RCC 7860 (cell line): Measurements from ENCODE around the gene OLIG1.

Source experiments
- DNase-seq: peaks from one replicate; pipeline ENCODE4 v3.0.0-alpha.2; 2015; ENCODE audit warnings: low spot score
- FAIRE-seq: peaks from 2 replicates; lab custom pipeline; 2012; peaks lifted over from hg19 to GRCh38; lab: Jason Lieb, UNC

OLIG1 gene

GRCh38 chr21:33030633-33031032 lies 39.3 kb upstream of the OLIG1 start:
- DNase-seq (no peak), FAIRE-seq (no peak)

- DNase-seq: no peak
- FAIRE-seq: no peak
Observed at GRCh38 chr21:33031152-33031911, 38.6 kb upstream of the OLIG1 start.

GRCh38 chr21:33032434-33033047 lies 37.4 kb upstream of the OLIG1 start:
- DNase-seq (no peak), FAIRE-seq (no peak)

- FAIRE-seq (no peak), DNase-seq (no peak)
Observed at GRCh38 chr21:33033094-33033951, 36.6 kb upstream of the OLIG1 start.

GRCh38 chr21:33033961-33034413 lies 36.0 kb upstream of the OLIG1 start:
- no peak for DNase-seq
- no peak for FAIRE-seq

GRCh38 chr21:33035147-33035546 lies 34.8 kb upstream of the OLIG1 start:
- DNase-seq (no peak), FAIRE-seq (no peak)

- DNase-seq: peak; percentile 63
- no peak for FAIRE-seq
Observed at GRCh38 chr21:33036430-33037162, 33.3 kb upstream of the OLIG1 start.

GRCh38 chr21:33037501-33037900 lies 32.4 kb upstream of the OLIG1 start:
- DNase-seq (no peak), FAIRE-seq (no peak)

GRCh38 chr21:33039536-33039935 lies 30.4 kb upstream of the OLIG1 start:
- no peak for FAIRE-seq
- DNase-seq: no peak

GRCh38 chr21:33040215-33040614 lies 29.7 kb upstream of the OLIG1 start:
- DNase-seq (no peak), FAIRE-seq (no peak)

GRCh38 chr21:33041981-33042380 lies 28.0 kb upstream of the OLIG1 start:
- no peak for FAIRE-seq
- DNase-seq: peak; percentile 10

GRCh38 chr21:33042812-33043211 lies 27.1 kb upstream of the OLIG1 start:
- DNase-seq (peak; percentile 88), FAIRE-seq (peak; percentile 74)

- DNase-seq: no peak
- no peak for FAIRE-seq
Observed at GRCh38 chr21:33046455-33046854, 23.5 kb upstream of the OLIG1 start.

- FAIRE-seq (no peak), DNase-seq (peak; percentile 13)
Observed at GRCh38 chr21:33047231-33047630, 22.7 kb upstream of the OLIG1 start.

GRCh38 chr21:33051925-33052324 lies 18.0 kb upstream of the OLIG1 start:
- DNase-seq: no peak
- FAIRE-seq: no peak

- DNase-seq: no peak
- FAIRE-seq: no peak
Observed at GRCh38 chr21:33053951-33054350, 16.0 kb upstream of the OLIG1 start.

- FAIRE-seq (no peak), DNase-seq (no peak)
Observed at GRCh38 chr21:33055991-33056390, 13.9 kb upstream of the OLIG1 start.

- FAIRE-seq (no peak), DNase-seq (no peak)
Observed at GRCh38 chr21:33057385-33057940, 12.5 kb upstream of the OLIG1 start.

- FAIRE-seq: no peak
- DNase-seq: no peak
Observed at GRCh38 chr21:33058527-33058926, 11.4 kb upstream of the OLIG1 start.

GRCh38 chr21:33058957-33059356 lies 11.0 kb upstream of the OLIG1 start:
- DNase-seq (no peak), FAIRE-seq (no peak)
